ENCODE results near the gene PTRHD1.

Gene PTRHD1

GRCh38 chr2:24830351-24830750, 37.2 kb upstream of the PTRHD1 start:
- DNase-seq: no peak

GRCh38 chr2:24828238-24828996, 35.2 kb upstream of the PTRHD1 start:
- DNase-seq: no peak

GRCh38 chr2:24827321-24828237, 34.4 kb upstream of the PTRHD1 start:
- DNase-seq: peak; percentile 64 to 76

GRCh38 chr2:24826773-24827145, 33.6 kb upstream of the PTRHD1 start:
- DNase-seq: no peak

GRCh38 chr2:24825883-24826772, 32.9 kb upstream of the PTRHD1 start:
- DNase-seq: no peak

GRCh38 chr2:24824966-24825882, 32.0 kb upstream of the PTRHD1 start:
- peak; percentile 30 to 32 for DNase-seq

GRCh38 chr2:24824071-24824588, 30.9 kb upstream of the PTRHD1 start:
- DNase-seq: no peak

- no peak for DNase-seq
Observed at GRCh38 chr2:24822049-24822706, 29.0 kb upstream of the PTRHD1 start.

- DNase-seq: no peak
Observed at GRCh38 chr2:24821433-24821891, 28.3 kb upstream of the PTRHD1 start.

GRCh38 chr2:24820598-24821432, 27.6 kb upstream of the PTRHD1 start:
- DNase-seq: no peak

GRCh38 chr2:24820175-24820513, 27.0 kb upstream of the PTRHD1 start:
- DNase-seq: no peak

- DNase-seq: no peak
Observed at GRCh38 chr2:24819442-24820174, 26.4 kb upstream of the PTRHD1 start.

- DNase-seq: no peak
Observed at GRCh38 chr2:24818721-24819167, 25.6 kb upstream of the PTRHD1 start.

- DNase-seq: no peak
Observed at GRCh38 chr2:24816884-24817283, 23.7 kb upstream of the PTRHD1 start.

GRCh38 chr2:24816404-24816803, 23.2 kb upstream of the PTRHD1 start:
- DNase-seq: no peak

GRCh38 chr2:24815171-24815570, 22.0 kb upstream of the PTRHD1 start:
- no peak for DNase-seq

- no peak for DNase-seq
Observed at GRCh38 chr2:24814516-24814915, 21.3 kb upstream of the PTRHD1 start.

GRCh38 chr2:24813691-24814137, 20.5 kb upstream of the PTRHD1 start:
- no peak for DNase-seq

All from inflammatory macrophage (primary cell).